Erythroblast (primary cell): Measurements from ENCODE around the gene FGD3.

ENCODE experiments used
- DNase-seq, 2 experiments: peaks; one replicate each; lab custom pipeline; 2025; lab: John Stamatoyannopoulos, UW
- GATA1 ChIP-seq: IDR thresholded peaks from 2 replicates; pipeline ENCODE4 v1.6.1; 2011; ENCODE audit warnings: low read depth, mild to moderate bottlenecking, control low read depth, low read length, moderate library complexity
- POLR2A ChIP-seq: IDR thresholded peaks from 2 replicates; pipeline ENCODE4 v1.6.1; 2011; ENCODE audit warnings: mild to moderate bottlenecking, low read length

Gene FGD3

DNA sequence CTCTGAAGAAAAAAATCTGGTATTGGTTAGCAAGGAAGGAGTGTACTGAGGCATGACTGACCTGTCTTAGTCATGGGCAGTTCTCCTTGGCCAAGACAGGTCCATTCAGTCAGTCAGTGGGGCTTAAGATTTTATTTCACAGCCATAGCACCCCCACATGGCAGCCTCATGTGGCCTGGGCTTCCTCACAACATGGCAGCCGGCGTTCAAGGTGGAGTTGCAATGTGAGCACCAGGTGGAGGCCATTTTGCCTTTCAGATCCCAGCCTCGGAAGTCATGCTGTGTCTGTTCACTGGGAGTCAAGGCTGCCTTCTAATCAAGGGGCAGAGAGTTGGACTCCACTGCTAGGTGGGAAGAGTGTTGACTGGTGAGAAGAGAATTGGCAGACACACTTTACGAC, 138.4 kb downstream of the FGD3 start:
- no peak for TF ChIP-seq GATA1
- TF ChIP-seq POLR2A, result no peak
- DNase-seq, result no peak
